DND-41 (cell line): ENCODE data around the gene MRPS18A.

Experiments used
- EZH2 ChIP-seq: IDR thresholded peaks from 3 replicates; pipeline ENCODE4 v1.6.1; 2012; ENCODE audit warnings: borderline replicate concordance, low read depth, mild to moderate bottlenecking, moderate library complexity, low read length, inconsistent platforms; ENCODE audit not compliant: severe bottlenecking
- TF ChIP-seq, protein P1 (sequence below): IDR thresholded peaks from 2 replicates; pipeline ENCODE4 v1.5.1; 2012; ENCODE audit warnings: borderline replicate concordance, low read length, moderate library complexity, mild to moderate bottlenecking; ENCODE audit not compliant: poor library complexity, severe bottlenecking; ENCODE audit errors: extremely low read depth

DNA sequence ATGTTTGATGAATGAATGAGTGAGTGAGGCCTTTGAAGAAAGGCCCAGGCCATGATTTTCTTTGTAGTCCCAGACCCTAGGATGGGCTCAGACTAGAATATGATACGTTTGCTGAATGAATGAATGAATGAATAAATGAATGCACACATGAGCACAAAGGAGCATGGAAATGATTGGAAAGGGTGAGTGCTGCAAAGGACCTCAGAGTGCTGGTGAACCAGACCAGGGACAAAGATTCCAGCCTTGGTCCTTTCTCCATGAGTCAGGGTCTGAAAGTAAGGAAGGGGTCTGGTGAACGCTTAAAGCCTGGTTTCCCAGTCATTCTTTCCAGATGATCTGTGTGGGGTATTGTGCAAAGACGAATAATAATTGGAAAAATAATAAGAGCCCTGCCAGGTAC, 40.0 kb upstream of the MRPS18A start:
- TF ChIP-seq, protein P1, sequence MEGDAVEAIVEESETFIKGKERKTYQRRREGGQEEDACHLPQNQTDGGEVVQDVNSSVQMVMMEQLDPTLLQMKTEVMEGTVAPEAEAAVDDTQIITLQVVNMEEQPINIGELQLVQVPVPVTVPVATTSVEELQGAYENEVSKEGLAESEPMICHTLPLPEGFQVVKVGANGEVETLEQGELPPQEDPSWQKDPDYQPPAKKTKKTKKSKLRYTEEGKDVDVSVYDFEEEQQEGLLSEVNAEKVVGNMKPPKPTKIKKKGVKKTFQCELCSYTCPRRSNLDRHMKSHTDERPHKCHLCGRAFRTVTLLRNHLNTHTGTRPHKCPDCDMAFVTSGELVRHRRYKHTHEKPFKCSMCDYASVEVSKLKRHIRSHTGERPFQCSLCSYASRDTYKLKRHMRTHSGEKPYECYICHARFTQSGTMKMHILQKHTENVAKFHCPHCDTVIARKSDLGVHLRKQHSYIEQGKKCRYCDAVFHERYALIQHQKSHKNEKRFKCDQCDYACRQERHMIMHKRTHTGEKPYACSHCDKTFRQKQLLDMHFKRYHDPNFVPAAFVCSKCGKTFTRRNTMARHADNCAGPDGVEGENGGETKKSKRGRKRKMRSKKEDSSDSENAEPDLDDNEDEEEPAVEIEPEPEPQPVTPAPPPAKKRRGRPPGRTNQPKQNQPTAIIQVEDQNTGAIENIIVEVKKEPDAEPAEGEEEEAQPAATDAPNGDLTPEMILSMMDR = no peak
- TF ChIP-seq EZH2 = no peak
